ENCODE measurements around the gene SOCS7.

DNA sequence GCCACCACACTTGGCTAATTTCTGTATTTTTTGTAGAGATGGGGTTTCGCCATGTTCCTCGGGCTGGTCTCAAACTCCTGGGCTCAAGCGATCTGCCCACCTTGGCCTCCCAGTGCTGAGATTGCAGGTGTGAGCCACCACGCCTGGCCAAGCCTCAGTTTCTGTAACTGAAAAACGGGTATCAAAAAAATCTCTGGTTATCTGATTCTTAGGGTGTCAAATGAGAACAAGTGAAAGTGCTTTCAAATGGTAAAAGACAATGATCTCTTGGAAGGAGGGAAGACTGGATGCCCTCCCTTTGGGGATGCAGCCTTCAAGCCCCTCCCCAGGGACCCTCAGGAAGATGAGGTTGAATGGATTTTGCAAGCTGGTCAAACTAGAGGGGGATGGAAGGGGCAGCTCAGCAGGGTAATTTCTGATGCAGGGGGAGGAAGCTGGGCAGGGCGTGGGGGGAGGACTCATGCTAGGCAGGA, 98.9 kb downstream of the SOCS7 start:
- TF ChIP-seq, protein P1, sequence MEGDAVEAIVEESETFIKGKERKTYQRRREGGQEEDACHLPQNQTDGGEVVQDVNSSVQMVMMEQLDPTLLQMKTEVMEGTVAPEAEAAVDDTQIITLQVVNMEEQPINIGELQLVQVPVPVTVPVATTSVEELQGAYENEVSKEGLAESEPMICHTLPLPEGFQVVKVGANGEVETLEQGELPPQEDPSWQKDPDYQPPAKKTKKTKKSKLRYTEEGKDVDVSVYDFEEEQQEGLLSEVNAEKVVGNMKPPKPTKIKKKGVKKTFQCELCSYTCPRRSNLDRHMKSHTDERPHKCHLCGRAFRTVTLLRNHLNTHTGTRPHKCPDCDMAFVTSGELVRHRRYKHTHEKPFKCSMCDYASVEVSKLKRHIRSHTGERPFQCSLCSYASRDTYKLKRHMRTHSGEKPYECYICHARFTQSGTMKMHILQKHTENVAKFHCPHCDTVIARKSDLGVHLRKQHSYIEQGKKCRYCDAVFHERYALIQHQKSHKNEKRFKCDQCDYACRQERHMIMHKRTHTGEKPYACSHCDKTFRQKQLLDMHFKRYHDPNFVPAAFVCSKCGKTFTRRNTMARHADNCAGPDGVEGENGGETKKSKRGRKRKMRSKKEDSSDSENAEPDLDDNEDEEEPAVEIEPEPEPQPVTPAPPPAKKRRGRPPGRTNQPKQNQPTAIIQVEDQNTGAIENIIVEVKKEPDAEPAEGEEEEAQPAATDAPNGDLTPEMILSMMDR (IDR thresholded peaks at IDR 0.05; ENCODE audit: poor library complexity) = no peak
- TF ChIP-seq EZH2 (IDR thresholded peaks at IDR 0.05; ENCODE audit: borderline replicate concordance) = no peak

Data from hepatocyte (in vitro differentiated cells).